Fibroblast of the conjunctiva (primary cell): ENCODE data around the gene FIBIN.
"Not testable (repeated sequence)": the region's sequence is repeated elsewhere in the genome, so short reads cannot be mapped to it uniquely, and the experiment has no call there.

ENCODE experiments used
- DNase-seq: peaks from one replicate; pipeline ENCODE4 v3.0.0-alpha.2; 2010; ENCODE audit warnings: low read depth

Gene FIBIN

GRCh38 chr11:26977209-26977608 is 16.7 kb upstream of the FIBIN start:
- not testable (repeated sequence) for DNase-seq

- DNase-seq: no peak
Measured at GRCh38 chr11:26983645-26984044, 10.3 kb upstream of the FIBIN start.

DNA sequence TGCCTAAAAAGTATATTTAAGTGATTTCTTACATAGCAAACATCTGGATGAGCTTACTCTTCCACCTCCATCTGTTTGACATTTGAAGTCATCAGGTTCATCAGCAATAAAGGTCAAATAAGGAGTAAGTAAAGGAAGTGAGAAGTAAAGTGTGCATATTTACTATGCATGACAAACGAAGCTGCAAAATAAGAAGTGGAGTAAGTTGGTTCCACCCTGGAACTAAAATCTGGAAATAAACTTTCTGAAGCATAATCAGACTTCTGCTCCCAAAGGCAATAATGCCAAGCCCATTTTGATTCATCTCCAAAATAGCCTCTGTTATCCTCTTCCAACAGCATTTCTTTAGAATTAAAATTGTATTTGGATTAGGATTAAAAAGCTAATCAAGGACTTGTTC is 8.4 kb upstream of the FIBIN start:
- no peak for DNase-seq

DNA sequence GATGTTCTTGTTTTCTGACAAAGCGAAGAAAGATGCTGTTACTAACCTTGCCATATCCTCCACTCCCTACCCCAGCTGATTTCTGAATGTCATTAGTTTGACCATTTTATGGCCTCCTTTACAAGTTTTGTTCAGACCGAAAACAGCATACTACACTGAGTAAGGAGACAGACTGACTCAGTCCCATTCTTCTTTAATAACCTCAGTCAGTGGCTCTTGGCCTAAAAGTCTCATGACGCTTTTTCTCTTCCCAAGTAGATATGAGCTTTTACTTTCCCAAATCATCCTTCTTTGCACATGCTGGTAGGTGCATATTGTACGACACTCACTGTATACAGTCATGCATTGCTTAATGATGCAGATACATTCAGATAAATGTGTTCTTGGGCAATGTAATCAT is 8.0 kb upstream of the FIBIN start:
- DNase-seq: no peak

GRCh38 chr11:26987272-26987671 is 6.6 kb upstream of the FIBIN start:
- no peak for DNase-seq

GRCh38 chr11:26987731-26988130 is 6.2 kb upstream of the FIBIN start:
- no peak for DNase-seq

DNA sequence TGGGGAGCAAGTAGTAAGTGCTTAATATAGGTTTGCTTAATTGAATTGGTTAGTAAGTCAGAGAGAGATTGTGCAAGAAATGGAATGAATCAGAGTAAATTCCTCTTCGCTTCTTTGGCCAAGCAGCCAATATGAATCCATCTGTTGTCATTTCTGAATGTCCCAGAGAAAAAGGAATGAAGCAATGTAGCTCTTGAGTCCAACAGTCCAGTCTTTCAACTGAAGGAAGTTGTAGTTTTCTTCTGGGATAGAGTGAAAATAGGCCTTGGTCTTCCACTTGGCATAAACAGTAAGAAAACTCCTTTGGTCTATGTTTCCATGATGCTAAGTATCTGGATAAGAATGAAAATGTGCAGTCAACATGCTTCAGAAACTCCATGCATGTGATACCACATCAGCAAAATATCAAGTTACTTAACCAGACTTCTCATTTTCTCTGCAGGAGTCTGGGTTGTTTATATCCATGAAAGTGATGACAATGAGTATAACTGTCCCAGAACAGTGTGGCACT is 1.8 kb upstream of the FIBIN start:
- DNase-seq: peak; percentile 85

- no peak for DNase-seq
Measured at GRCh38 chr11:26994631-26995095, 751 bp downstream of the FIBIN start.

- no peak for DNase-seq
Measured at GRCh38 chr11:26995701-26996460, 2.0 kb downstream of the FIBIN start.

GRCh38 chr11:26997378-26997777 is 3.5 kb downstream of the FIBIN start:
- DNase-seq: no peak

- not testable (repeated sequence) for DNase-seq
Measured at GRCh38 chr11:27001136-27001730, 7.3 kb downstream of the FIBIN start.

DNA sequence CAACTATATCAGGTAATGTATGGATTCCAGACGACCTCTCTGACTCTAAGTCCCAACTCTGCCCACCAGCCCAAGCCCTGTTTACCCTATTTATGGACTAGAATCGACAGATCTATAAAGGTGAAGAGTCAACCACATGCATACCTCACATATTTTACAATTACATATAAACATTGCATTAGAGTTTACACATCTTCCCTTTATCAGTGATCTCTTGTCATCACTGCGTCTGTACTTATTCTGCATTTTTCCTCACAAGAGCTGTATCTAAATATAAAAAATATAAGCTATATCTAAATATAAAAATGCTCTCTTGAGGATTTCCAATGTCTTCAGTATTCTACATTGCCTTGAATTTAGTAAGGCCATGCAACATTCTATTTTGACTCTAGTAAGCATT is 8.5 kb downstream of the FIBIN start:
- DNase-seq: no peak

GRCh38 chr11:27002838-27003237 is 8.9 kb downstream of the FIBIN start:
- DNase-seq: no peak

- DNase-seq: no peak
Measured at GRCh38 chr11:27004103-27004502, 10.2 kb downstream of the FIBIN start.

DNA sequence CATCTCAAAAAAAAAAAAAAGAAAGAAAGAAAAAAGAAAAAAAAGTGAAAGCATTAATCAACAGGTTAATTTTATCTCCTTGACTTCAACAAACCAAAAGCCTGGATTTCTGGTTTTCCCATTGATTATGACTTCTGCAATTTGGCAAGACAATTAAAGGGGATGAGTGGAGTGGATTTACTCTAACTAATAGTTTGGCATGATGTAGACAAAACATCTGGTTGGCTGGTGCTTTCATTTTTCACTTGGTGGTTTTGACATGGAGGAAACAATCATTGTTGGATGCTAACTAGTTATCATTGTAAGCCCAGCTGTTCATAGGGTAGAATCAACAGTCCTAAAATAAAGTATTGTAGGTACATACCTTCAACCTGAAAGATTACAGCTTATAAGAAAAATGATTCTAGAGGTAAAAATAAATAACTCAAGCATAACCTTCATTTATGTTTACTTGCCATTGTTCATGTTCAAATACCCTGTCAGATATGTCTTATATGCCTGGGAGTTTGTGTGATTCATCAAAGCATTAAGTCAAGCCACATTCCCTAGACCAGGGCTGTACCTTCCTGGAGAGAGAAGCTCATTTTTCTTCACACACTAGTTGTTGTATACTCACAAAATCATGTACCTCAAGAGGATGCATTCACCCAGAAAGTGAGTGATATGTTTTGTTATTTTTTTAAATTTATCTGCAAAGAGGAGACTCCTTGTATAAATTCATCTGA is 15.1 kb downstream of the FIBIN start:
- DNase-seq: no peak

DNA sequence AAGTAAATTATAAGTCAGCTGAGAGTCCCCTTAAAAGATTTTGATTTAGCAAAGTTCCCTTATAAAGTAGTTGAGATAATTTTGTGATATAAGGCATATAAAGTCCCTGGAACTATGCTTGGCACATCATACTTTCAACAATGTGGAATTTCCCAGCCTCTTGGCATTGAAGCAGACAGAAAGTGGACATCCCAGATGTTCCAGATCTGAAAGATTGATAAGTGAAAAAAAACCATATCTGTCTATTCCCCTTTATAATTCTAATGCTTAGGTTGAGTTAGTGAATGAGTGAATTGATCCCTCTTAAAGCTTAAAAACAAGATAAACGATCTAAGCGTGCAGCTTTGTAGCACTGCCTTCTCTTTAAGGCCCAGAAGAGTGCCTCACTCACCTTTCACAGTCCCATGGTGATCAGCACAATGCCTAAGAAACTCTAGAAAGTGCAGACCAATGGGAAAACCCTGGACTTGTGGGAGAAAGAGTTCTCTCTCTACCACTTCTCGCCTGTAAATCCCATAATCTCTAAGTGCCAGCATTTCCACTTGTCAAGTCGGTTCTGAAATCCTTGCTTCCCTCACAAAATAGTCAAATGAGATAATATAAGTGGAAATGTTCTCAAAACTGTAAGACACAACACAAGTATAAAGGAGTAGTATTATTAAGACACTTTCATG is 17.8 kb downstream of the FIBIN start:
- no peak for DNase-seq

DNA sequence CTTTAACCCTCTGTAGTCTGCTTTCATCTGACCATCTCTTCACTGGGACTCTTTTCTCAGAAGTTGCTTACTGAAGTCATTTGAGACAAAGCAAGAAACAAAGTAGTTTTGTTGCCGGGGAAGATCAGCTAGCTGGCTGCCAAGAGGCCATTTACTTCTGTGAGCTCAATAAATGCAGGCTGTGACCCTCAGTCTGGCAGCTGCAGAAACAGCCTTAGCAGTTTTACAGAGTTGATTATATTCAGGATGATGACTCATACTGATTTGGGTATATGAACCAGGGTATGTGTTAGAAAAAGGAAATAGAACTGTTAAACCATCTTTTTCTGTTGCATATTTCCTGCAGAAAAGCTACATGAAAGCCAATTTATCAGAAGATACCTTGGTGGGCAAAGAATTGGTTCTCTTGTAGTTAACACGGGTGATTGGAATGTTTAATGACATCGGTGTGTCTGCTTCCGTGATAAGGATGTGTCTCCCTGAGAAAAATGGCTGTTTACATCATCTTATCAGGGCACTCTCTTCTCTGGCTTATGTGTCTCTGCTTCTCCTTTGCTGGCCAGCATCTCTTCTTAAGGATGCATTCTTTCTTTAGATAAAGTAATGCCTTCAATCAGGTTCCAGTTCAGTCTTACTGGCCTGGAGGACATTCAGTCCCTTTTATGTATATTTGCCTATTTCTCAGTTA is 18.5 kb downstream of the FIBIN start:
- DNase-seq: peak; percentile 53

DNA sequence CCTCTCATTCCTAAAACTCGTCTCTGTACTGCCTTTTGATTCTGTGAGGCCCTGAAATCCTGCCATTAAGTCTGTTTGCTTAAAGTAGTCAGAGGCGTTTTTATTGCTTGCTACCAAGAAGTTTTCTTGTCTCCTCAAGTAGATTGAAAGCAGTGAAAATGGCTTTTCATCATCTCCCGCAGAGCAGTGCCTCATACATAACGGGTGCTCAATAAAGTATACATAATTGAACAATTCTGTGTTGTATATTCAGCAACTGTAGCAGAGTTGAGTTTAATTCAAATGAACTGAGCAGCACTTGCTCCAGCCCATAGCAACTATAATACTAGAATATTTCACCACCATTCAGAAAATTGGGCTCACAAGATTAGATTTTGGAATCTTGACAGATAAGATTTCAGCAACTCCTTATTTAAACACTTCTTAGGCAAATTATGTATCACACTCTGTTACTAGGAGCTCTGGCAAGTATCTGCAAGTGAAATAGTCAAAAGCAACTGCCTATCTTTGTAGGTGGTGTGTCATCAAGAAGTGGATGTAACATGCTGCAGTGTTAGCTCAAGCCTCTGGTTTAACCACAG is 20.0 kb downstream of the FIBIN start:
- no peak for DNase-seq

DNA sequence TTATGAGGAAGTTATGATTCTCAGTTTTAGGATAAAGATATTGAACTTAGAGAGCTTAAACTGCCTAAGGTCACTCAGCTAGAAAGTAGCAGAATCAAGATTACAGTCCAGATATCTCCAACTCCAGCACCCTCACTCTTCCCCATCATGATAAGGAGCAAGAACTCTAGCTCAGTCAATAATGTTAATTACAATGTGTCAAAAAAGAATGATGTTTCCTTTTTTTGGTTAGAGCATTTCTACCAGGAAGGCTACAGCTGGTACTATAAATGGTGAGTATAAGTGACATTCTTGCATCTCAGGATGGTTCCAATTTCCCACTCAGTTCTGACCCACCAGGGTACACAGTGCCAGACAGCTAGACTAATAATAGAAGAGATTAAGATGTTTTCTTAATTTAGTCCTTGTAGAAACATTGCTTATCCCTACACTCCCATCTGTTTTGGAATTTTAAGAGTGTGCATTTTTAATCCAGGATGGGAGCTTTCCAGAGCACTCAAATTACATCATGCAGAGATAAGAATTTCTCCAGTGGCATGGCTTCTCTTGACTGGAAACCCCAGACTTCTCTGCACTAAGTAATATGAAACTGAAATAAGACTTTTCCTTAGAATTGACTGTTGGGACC is 25.1 kb downstream of the FIBIN start:
- DNase-seq: no peak

DNA sequence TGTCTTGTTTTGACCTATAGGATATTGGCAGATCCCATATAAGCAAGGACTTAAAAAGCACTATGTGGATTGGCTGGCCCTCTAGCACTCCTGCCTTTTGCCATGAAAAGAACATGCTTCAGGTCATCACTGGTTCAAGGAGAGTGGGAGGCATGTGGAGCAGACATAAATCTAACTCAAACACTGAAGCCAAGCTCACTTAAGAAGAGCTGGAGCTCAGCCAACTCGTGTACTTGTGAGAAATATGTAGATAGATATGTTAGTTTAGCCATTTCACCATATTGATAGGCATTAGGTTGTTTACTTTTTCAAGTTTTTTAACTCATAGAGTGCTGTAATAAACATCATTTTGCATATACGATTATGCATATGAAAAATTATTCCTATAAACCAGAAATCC is 26.8 kb downstream of the FIBIN start:
- no peak for DNase-seq
